CD4-positive, alpha-beta T cell treated with Interleukin-6 for 4 hours (primary cell): ENCODE data around the gene MTMR10.

Experiments used
- DNase-seq: peaks from one replicate; pipeline ENCODE4 v3.0.0-alpha.2; 2020; ENCODE audit warnings: mixed read lengths

The MTMR10 gene

GRCh38 chr15:30991255-30992235 lies at the start of gene MTMR10:
MTMR10 (minus strand) TSS chr15:30991628; CDS start chr15:30991506, 122 bp downstream.
- DNase-seq, result peak; percentile 77

- no peak for DNase-seq
These were observed 49.2 kb upstream of the MTMR10 start for GRCh38 chr15:31040611-31041010.

GRCh38 chr15:31039961-31040360 lies 48.5 kb upstream of the MTMR10 start:
- DNase-seq, result no peak

- DNase-seq, result no peak
These were observed 46.5 kb upstream of the MTMR10 start for GRCh38 chr15:31037731-31038477.

- no peak for DNase-seq
These were observed 45.4 kb upstream of the MTMR10 start for GRCh38 chr15:31036783-31037182.

GRCh38 chr15:31035610-31036009 lies 44.2 kb upstream of the MTMR10 start:
- DNase-seq, result no peak

- DNase-seq, result no peak
These were observed 42.7 kb upstream of the MTMR10 start for GRCh38 chr15:31034152-31034551.

GRCh38 chr15:31032961-31033371 lies 41.5 kb upstream of the MTMR10 start:
- no peak for DNase-seq

GRCh38 chr15:31031471-31032067 lies 40.1 kb upstream of the MTMR10 start:
- DNase-seq, result no peak

GRCh38 chr15:31027910-31028578 lies 36.6 kb upstream of the MTMR10 start:
- no peak for DNase-seq

GRCh38 chr15:31025996-31026395 lies 34.6 kb upstream of the MTMR10 start:
- no peak for DNase-seq

GRCh38 chr15:31024979-31025378 lies 33.6 kb upstream of the MTMR10 start:
- no peak for DNase-seq

- DNase-seq, result no peak
These were observed 32.9 kb upstream of the MTMR10 start for GRCh38 chr15:31024330-31024729.

- no peak for DNase-seq
These were observed 32.4 kb upstream of the MTMR10 start for GRCh38 chr15:31023841-31024240.

GRCh38 chr15:31021067-31021665 lies 29.7 kb upstream of the MTMR10 start:
- DNase-seq, result no peak

GRCh38 chr15:31020542-31020941 lies 29.1 kb upstream of the MTMR10 start:
- DNase-seq, result no peak

- no peak for DNase-seq
These were observed 28.6 kb upstream of the MTMR10 start for GRCh38 chr15:31019986-31020385.

GRCh38 chr15:31017311-31017710 lies 25.9 kb upstream of the MTMR10 start:
- no peak for DNase-seq

- no peak for DNase-seq
These were observed 25.1 kb upstream of the MTMR10 start for GRCh38 chr15:31016446-31016915.

GRCh38 chr15:31014608-31014925 lies 23.1 kb upstream of the MTMR10 start:
- no peak for DNase-seq

- no peak for DNase-seq
These were observed 22.6 kb upstream of the MTMR10 start for GRCh38 chr15:31013863-31014607.

- DNase-seq, result no peak
These were observed 21.0 kb upstream of the MTMR10 start for GRCh38 chr15:31012455-31012854.
